GM23248 (cell line): ENCODE data around the gene NUCB1.

Experiments
- EZH2 ChIP-seq: fragments of 200-600 bp; sonication (generic); IDR thresholded peaks from 2 replicates; pipeline ENCODE4 v1.6.1; 2018; ENCODE audit warnings: antibody characterized with exemption, mild to moderate bottlenecking; ENCODE audit not compliant: insufficient read depth, poor library complexity, severe bottlenecking
- EZH2phosphoT487 ChIP-seq: fragments of 200-600 bp; sonication (generic); IDR thresholded peaks from 2 replicates; pipeline ENCODE4 v1.6.1; 2018; ENCODE audit warnings: antibody characterized with exemption, moderate library complexity, mild to moderate bottlenecking, low read depth; ENCODE audit not compliant: insufficient read depth

DNA sequence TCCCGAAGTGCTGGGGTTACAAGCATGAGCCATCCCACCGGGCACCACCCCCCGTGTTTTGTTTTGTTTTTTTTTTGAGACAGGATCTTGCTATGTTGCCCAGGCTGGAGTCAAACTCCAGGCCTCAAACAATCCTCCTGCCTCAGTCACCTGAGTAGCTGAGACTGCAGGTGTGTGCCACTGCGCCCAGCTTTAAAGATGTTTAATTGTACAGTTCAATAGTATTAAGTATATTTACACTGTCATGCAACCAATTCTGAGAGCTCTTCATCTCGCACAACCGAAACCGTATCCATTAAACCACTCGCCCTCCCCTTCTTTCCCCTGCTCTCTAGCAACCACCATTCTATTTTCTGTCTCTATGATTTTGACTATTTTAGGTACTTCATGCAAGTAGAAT is 15.6 kb downstream of the NUCB1 start:
- no peak for TF ChIP-seq EZH2
- TF ChIP-seq EZH2phosphoT487, result no peak
